GM18499 (cell line): Measurements from ENCODE around the gene HEATR1.
A peak's percentile ranks its signal among the peaks of the same experiment; 100 is the strongest.
"Not testable (repeated sequence)": the region's sequence is repeated elsewhere in the genome, so short reads cannot be mapped to it uniquely, and the experiment has no call there.

Experiments
- ATAC-seq: cut with Tn5 transposase; IDR thresholded peaks from one replicate; pipeline ENCODE4 v1.9.1; 2021; ENCODE audit warnings: moderate number of reproducible peaks; ENCODE audit not compliant: insufficient read depth, unreplicated experiment

The HEATR1 gene, protein sequence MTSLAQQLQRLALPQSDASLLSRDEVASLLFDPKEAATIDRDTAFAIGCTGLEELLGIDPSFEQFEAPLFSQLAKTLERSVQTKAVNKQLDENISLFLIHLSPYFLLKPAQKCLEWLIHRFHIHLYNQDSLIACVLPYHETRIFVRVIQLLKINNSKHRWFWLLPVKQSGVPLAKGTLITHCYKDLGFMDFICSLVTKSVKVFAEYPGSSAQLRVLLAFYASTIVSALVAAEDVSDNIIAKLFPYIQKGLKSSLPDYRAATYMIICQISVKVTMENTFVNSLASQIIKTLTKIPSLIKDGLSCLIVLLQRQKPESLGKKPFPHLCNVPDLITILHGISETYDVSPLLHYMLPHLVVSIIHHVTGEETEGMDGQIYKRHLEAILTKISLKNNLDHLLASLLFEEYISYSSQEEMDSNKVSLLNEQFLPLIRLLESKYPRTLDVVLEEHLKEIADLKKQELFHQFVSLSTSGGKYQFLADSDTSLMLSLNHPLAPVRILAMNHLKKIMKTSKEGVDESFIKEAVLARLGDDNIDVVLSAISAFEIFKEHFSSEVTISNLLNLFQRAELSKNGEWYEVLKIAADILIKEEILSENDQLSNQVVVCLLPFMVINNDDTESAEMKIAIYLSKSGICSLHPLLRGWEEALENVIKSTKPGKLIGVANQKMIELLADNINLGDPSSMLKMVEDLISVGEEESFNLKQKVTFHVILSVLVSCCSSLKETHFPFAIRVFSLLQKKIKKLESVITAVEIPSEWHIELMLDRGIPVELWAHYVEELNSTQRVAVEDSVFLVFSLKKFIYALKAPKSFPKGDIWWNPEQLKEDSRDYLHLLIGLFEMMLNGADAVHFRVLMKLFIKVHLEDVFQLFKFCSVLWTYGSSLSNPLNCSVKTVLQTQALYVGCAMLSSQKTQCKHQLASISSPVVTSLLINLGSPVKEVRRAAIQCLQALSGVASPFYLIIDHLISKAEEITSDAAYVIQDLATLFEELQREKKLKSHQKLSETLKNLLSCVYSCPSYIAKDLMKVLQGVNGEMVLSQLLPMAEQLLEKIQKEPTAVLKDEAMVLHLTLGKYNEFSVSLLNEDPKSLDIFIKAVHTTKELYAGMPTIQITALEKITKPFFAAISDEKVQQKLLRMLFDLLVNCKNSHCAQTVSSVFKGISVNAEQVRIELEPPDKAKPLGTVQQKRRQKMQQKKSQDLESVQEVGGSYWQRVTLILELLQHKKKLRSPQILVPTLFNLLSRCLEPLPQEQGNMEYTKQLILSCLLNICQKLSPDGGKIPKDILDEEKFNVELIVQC (N-terminal part only)

DNA sequence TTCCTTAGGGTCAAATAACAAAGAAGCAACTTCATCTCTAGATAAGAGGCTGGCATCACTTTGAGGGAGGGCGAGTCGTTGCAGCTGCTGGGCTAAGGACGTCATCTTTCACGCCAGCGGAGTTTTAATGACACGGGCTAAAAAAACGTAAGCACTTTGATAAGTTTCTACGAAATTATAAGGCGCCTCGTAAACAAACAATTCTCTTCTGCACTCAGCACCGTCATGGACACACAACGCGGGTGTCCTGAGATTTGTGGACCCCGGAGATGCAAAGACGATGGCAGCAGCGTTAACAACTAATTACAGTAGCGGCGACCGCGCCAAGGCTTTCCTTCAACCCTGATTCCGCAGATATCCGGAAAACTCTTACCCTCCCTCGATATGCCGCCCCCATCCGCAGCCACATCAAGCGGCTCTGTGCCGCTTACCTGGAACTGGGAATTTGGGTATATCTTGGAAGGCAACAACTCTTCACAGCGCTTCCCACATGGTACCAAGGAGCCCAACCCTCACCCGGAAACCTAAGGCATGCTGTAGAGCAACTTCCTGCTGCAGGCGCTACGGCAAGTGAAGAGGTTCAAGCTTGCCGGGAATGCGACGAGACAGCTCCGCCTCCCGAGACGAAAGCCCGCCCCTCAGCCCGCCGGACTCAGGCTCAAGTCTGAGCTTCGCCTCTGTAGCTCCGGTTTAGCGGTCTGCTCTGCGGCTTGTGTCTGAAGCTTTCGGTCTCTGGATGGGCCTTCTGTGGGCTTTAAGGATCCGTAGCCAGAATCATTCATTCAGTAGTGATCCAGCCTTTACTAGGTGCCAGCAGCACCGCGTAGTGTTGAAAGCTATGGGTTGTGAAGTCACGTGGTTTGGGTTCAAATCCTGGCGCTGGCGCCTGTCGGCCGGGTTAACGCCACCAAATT, at the start of gene HEATR1:
TSS of gene HEATR1 (minus strand) at position 526 of the 914 bp plus-strand sequence. CDS start at position 105, 421 bp downstream.
- peak; percentile 88 for ATAC-seq

DNA sequence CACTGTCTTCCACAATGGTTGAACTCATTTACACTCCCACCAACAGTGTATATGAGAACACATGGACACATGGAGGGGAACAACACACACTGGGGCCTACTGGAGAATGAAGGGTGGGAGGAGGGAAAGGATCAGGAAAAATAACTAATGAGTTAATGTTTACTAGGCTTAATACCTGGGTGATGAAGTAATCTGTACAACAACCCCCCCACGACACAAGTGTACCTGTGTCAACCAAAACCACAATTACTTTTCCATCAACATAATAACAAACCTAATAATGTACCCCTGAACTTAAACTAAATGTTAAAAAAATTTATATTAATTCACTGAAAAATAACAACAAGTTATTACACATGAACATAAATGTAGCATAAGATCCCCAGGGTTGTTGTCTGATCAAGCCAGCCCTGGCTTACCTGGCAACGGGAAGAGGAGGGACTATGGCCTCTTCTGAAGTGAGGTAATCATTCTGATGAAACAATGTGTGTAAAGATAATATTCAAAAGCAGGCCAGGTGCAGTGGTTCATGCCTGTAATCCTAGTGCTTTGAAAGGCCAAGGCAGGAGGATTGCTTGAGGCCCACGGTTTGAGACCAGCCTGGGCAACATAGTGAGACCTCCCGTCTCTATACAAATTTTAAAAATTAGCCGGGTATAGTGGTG, 40.8 kb upstream of the HEATR1 start:
- no peak for ATAC-seq

DNA sequence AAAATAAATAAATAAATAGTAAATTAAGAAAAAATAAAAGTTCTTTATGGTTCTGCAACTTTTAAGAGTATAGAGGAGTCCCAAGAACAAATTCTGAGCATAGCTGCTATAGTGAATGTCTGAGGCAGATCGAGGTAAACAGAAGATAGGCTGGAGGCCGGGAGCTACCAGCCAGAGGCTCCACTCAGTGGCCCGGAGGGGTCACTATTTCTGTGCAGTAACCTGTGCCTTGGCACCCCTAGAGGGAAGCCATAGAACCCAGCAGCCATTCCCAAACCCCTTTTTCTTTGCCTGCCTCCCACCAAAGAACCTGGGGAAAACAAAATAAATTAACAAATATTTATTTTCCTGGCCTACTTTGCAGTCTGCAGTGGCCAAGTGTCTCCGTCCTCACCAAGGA, 38.4 kb upstream of the HEATR1 start:
- no peak for ATAC-seq

DNA sequence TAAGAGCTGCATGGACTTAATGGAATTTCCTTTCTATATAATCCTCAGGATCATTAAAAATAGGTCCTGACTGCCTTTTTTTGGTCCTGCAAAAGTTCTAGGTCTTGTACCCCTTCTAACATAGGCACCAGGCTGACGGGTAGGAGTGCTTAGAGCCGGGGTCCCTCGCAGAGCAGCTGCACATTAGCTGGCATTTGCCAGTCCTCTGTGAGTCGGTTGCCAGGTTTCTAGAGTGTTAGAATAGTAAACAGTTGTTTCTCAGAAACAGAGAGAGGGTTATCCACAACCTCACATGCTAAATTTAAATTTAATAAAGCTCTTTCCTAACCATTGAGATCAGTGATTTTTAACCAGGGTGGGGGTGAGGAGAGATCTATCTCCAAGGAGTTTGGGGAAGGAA, 35.4 kb upstream of the HEATR1 start:
- no peak for ATAC-seq

DNA sequence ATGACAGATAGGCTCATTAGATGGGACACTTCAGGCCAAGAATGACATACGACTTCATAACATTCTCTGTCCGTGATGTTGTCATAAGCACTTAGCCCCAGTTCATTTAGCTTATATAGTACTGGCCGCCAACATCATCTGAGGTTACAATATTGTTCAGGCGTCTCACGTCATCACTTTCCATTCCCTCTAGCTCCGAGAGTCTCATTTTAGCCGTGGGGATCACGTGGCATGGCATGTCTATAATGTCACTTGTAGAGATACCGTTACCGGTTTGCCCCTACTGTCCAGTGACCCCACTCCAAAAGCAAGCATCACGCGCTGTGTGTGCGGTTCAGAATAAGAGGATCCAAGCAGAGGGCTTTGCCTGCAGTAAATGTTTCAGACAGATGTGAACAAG, 34.6 kb upstream of the HEATR1 start:
- ATAC-seq, result no peak

DNA sequence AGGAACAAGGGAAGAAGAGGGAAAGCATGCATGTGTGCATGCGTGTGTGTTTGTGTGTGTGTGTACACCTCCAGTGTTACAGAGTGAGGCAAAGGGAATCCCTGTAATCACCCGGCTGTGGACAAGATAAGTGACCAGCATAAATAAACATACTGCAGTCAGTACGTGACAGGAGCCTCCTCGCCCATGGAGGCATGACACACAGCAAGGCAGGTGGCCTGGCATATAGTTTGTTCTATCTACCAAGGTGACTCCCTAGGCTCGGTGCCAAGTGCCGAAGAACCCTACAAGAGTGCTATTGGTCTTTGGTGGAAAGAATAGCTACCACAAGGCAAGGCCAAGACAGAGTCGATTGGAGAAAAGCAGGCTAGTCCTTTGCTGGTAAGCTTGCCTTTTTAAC, 31.7 kb upstream of the HEATR1 start:
- ATAC-seq, result no peak

DNA sequence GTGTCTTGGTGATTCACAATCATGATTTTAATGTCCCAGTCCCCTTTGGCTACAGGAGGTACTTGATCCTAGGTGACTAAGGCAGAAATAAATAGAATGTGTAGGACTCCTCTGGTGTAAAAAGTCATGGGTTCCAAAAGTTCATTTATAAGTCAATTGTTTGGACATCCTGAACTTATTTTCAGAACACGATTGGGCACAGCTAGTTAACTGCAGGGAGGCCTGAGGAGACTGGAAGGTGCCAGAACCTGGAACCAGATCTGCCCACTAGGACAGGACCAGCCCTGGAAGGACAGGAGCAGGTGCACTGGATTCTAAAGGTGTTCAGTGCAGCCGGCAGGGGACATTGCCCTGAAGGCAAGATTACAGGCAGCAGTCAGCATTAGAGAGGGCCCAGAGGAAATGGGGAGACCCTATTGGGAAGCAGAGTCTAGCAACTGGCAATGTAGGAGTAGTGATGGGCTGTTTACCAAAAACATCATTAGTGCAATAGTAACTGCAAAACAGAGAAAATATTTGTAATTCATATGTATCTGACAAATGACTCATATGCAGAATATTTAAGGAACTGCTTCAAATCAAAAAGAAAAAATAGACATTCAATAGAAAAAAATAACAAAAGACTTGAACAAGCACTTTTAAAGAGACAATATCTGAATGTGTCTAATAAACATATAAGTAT, 23.6 kb upstream of the HEATR1 start:
- ATAC-seq, result no peak

DNA sequence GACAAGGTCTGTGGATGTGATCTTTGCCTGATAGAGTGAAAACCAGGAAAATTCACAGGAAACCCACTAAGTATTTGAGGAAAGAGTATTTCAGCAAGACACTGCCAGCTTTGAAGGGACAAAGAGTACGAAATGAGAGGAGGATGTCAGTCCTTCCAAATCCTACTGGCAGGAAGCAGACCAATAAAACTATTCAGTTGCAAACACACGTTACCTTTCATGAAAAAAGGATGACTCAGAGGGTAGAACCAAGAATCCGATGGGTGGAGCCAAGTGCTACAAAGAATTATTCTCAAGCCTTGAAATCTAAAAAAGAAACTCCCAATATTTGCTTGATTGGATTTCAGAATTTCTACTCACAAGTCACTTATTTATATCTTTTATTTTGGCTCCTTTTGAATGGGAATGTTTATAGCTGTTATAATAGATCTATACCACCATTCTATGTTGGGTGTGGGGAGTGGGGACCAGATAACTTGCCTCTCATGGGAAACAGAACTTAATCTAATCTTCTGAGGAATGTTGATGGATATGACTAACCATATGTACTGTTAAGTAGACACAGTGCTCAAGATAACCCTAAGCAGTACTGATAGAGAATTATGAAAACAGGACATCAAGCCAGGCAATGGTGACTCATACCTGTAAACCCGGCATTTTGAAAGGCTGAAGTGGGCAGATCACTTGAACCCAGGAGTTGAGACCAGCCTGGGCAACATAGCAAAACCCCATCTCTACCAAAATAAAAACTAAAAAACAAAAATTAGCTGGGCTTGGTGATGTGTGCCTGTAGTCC, 19.3 kb upstream of the HEATR1 start:
- no peak for ATAC-seq

DNA sequence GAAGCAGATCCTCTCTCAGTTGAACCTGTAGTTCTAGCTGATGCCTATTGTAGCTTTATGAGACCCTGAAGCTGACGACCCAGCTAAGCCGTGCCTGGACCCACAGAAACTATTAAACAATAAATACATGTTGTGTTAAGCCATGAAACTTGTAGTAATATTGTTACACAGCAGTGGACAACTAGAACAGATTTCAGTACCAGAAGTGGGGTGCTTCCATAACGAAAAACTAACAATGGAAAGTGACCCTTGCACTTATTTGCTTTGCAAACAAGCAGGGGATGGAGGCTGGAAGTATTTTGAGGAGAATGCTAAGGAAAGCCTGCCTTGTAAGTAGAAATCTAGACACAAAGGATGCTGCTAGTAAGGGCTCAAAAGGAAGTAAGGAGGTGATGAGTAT, 18.1 kb upstream of the HEATR1 start:
- ATAC-seq, result no peak

DNA sequence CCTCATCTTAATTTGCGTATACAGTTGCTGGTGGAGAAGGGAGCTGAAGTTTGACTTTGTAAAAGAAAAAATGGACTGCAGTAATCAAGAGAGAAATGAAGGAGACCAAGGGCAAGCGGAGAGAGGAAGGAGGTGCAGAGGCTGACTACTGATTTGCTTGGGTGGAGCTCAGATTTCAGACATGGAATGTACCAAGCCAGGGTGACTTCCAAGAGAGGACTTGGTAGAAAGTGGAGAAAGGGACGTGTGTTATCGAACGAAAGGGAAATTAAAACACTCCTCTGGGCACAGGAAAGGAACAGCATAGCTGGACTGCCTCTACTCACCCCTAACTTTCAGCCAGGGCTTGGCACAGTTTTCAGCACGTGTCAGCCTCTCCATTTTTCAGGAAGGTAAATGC, 15.1 kb upstream of the HEATR1 start:
- ATAC-seq, result no peak

DNA sequence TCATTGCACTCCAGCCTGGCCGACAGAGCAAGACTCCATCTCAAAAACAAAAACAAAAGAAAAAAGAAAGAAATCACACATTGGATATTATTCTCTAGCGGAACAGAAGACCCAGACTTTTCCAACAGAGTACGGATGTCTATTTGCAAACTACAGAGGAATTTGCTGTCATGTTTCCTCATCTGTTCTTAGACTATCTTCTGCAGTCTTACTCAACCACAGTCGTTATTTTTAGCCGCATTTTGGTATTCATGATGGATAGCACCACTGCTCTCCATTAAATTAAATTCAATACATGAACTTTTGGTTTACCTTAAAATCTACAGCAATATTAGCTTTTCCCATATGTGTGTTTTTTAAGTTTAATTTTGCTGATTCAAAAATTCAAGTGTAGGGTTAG, 14.2 kb upstream of the HEATR1 start:
- no peak for ATAC-seq

DNA sequence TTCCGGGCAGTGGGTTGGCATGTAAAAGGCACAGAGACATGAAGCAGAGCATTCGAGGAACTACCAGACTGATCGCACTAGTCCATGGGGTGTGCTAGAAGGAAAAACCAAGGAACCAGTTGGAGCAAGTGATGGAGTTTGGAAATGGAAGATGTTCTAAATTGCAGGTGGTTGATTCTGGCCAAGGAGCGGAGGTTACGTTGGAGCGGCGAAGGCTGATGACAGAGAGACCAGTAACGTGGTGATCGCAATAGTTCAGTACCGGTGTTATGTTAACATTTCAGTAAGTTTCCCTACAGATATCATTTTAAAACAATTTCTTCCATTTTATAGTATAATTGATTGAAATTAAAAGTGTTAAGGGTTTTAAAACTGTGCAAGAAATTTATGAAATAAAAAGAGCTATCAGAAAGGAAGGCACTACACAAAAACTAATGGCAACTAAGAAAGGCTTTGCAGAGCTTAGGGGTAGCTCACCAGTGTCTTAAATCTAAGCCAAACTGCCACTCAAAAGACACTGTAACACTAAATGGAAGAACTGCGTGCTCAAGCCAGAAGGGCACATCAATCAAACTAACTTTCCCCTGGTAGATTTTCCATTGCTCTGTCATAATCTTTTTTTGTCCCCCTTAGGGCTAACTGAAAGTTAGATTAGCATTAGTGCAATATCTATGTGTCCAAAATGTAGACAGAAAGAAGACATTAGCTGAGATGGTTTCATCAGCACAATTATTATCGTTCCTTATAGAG, 11.3 kb upstream of the HEATR1 start:
- no peak for ATAC-seq

DNA sequence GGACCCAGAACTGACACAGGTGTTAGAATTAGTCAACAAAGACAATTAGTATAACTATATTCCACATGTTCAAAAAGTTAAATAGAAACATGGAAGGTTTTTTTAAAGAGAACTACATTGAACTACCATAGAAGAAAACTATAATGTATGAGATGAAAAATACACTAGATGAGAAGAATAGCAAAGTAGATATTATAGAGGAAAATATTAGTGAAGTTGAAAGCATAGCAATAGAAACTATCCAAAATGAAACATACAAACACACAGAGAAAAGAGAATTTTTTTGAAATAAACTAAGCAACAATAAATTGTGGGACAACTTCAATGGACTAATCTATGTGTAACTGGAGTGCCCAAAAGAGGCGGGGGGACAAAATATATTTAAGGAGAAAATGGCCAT, 8.0 kb upstream of the HEATR1 start:
- no peak for ATAC-seq

DNA sequence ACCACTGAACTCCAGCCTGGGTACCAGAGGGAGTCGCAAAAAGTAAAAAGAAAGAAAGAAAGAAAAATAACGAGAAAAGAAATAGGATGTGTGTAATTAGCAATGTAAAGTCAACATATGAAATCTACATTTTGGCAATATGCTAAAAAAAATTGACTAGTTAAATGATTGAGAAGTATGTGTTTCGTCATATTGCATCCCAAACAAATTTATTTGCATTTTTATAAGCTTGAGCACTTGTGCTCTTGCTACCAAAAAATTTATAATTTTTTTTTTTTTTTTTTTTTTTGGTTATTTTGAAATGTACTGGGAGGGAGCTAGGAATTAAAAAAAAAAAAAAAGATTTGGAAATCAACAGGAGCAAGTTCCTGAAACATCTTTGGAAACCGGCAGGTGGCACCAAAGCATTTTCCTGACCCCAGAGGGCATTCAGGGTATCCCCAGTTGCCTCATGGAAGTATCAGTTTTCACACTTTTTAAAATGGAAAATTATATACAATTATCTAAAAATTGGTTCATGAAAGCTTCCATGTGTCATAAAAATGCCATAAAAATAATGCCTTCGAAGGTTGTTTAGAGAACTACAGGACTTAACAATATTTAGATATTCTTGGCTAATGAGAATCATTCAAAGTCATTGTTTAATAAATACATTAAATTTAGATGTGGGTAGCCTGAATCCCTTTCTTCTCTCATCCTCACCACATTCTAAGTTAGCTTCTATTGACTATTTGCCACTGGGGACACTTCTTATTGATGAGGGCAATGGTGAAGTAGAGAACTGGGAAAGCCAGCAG, 4.8 kb upstream of the HEATR1 start:
- ATAC-seq, result no peak

DNA sequence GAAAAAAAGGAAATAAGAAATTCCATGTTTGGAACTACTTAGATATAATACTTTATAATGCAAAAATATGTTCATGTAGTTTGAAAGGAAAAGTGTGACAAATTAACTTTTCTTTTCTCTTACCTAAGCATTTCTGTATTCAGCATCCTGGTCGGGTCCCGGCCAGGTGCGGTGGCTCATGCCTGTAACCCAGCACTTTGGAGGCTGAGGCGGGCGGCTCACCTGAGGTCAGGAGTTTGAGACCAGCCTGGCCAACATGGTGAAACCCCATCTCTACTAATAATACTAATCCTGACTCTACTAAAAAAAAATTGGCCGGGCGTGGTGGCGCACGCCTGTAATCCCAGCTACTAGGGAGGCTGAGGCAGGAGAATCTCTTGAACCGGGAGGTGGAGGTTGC, 3.3 kb upstream of the HEATR1 start:
- ATAC-seq, result not testable (repeated sequence)
